HepG2 (cell line): Measurements from ENCODE around the gene POLN. TPM values are rescaled to one million over a fixed set of nuclear protein-coding genes. Genes with fewer than 3 reads are reported as not detected.

Experiments used
- ATAC-seq: fragments of 200-7000 bp; cut with Tn5 transposase; 3 replicates; pipeline ENCODE4 v1.9.1; 2020; ENCODE audit warnings: mild to moderate bottlenecking, moderate library complexity
- BruUV-seq: library from RNA; stranded (reverse); fragments of 400-500 nt; replicated peaks from 2 replicates; lab custom pipeline; 2021; lab: Mats Ljungman, UMichigan
- CTCF ChIA-PET: fragments of 300-600 bp; formaldehyde crosslinking; extraction: SDS; loops from one replicate; lab custom pipeline; 2021; ENCODE audit warnings: low total read pairs, inconsistent platforms, low intra/inter-chr PET ratio; lab: Yijun Ruan, JAX
- POLR2A ChIA-PET: fragments of 350-600 bp; sonication (Branson Sonifier 250); formaldehyde crosslinking; loops from one replicate; lab custom pipeline; 2020; ENCODE audit warnings: antibody characterized with exemption, inconsistent platforms; lab: Yijun Ruan, JAX
- DNase-seq: peaks from one replicate; pipeline ENCODE4 v3.0.0-alpha.2; 2015; ENCODE audit warnings: low spot score
- FAIRE-seq: peaks from 3 replicates; lab custom pipeline; 2011; peaks lifted over from hg19 to GRCh38; lab: Jason Lieb, UNC
- H2AFZ ChIP-seq: one replicate; pipeline ENCODE4 v1.6.1; 2011; ENCODE audit warnings: low read length, inconsistent platforms
- H3K27ac ChIP-seq: fragments of 300-600 bp; 3 replicates; pipeline ENCODE4 v1.8.0; 2011; ENCODE audit warnings: mixed run types, mild to moderate bottlenecking, mixed read lengths, low read length, inconsistent platforms; ENCODE audit not compliant: insufficient read depth; ENCODE audit errors: extremely low read length
- H3K27me3 ChIP-seq, 2 experiments: fragments of 200-600 bp in 1 of 2; 2 replicates in 1 of 2; 3 replicates in 1 of 2; pipeline versions ENCODE4 v1.6.0 to v1.8.0; 2011; ENCODE audit warnings: low read length in 2 of 2, mild to moderate bottlenecking in 2 of 2, moderate library complexity in 2 of 2, inconsistent platforms in 1 of 2; ENCODE audit not compliant: insufficient read depth in 2 of 2, control insufficient read depth in 1 of 2
- H3K36me3 ChIP-seq, 2 experiments: fragments of 200-600 bp in 1 of 2; replicated peaks in 1 of 2; 2 replicates in 1 of 2; 3 replicates in 1 of 2; pipeline versions ENCODE4 v1.5.1 to v1.8.0; 2011; ENCODE audit warnings: low read length in 2 of 2, inconsistent platforms in 1 of 2; ENCODE audit not compliant: insufficient read depth in 2 of 2, control insufficient read depth in 1 of 2
- H3K4me1 ChIP-seq: 2 replicates; pipeline ENCODE4 v1.5.1; 2012; ENCODE audit warnings: low read length, inconsistent platforms; ENCODE audit not compliant: insufficient read depth
- H3K4me2 ChIP-seq: 2 replicates; pipeline ENCODE4 v1.6.0; 2011; ENCODE audit warnings: low read depth, low read length, inconsistent platforms
- H3K4me3 ChIP-seq, 3 experiments: fragments of 200-600 bp in 1 of 3; sonication (generic), shearing (Covaris generic) in 1 of 3; replicated peaks in 1 of 3; 2 replicates each; pipeline ENCODE4 v1.5.1; 2011 to 2016; ENCODE audit warnings: low read length in 3 of 3, inconsistent platforms in 2 of 3, low read depth in 2 of 3, mild to moderate bottlenecking in 2 of 3, control low read depth in 1 of 3, mixed read lengths in 1 of 3; ENCODE audit not compliant: insufficient read depth in 1 of 3
- H3K79me2 ChIP-seq: one replicate; pipeline ENCODE4 v1.6.1; 2011; ENCODE audit warnings: low read length, inconsistent platforms; ENCODE audit not compliant: insufficient read depth
- H3K9ac ChIP-seq: 2 replicates; pipeline ENCODE4 v1.6.0; 2011; ENCODE audit warnings: mild to moderate bottlenecking, low read depth, low read length, inconsistent platforms; ENCODE audit not compliant: insufficient read depth
- H3K9me3 ChIP-seq: 2 replicates; pipeline ENCODE4 v1.5.1; 2012; ENCODE audit warnings: mild to moderate bottlenecking, low read length
- H4K20me1 ChIP-seq: 2 replicates; pipeline ENCODE4 v1.6.0; 2011; ENCODE audit warnings: inconsistent platforms, mild to moderate bottlenecking, low read length, moderate library complexity; ENCODE audit not compliant: insufficient read depth
- E2F5 ChIP-seq: sonication (generic); formaldehyde crosslinking; conservative IDR thresholded peaks from 2 replicates; pipeline ENCODE4 v1.4.0; 2020; ENCODE audit warnings: missing genetic modification reagents
- NR2C2 ChIP-seq: sonication (generic); formaldehyde crosslinking; IDR thresholded peaks from 2 replicates; pipeline ENCODE4 v1.4.0; 2020; ENCODE audit warnings: missing genetic modification reagents, mild to moderate bottlenecking, moderate library complexity, borderline replicate concordance
- ONECUT2 ChIP-seq: sonication (generic); formaldehyde crosslinking; IDR thresholded peaks from 2 replicates; pipeline ENCODE4 v1.4.0; 2020; ENCODE audit warnings: missing genetic modification reagents
- ZNF263 ChIP-seq: sonication (generic); formaldehyde crosslinking; IDR thresholded peaks from 2 replicates; pipeline ENCODE4 v1.4.0; 2020; ENCODE audit warnings: missing genetic modification reagents
- ZNF274 ChIP-seq: sonication (generic); formaldehyde crosslinking; IDR thresholded peaks from 2 replicates; pipeline ENCODE4 v1.5.1; 2020; ENCODE audit warnings: mild to moderate bottlenecking, missing genetic modification reagents
- ZSCAN25 ChIP-seq: sonication (generic); formaldehyde crosslinking; IDR thresholded peaks from 2 replicates; pipeline ENCODE4 v1.8.0; 2022; ENCODE audit warnings: mild to moderate bottlenecking, missing genetic modification reagents
- WGBS: methylation state at CpG from one replicate; pipeline ENCODE4 v1.1.6; 2017; ENCODE audit warnings: low lambda C conversion rate; 5-methylcytosine and 5-hydroxymethylcytosine counted together
- in situ Hi-C: cut with HindIII; loops from 2 replicates; pipeline ENCODE4 v1.10.0; 2017; ENCODE audit warnings: low pct_unique_long_range_greater_than_20kb; ENCODE audit not compliant: extremely low pct_ligation_motif_present
- intact Hi-C: fragments of 100-400 bp; cut with micrococcal nuclease; formaldehyde crosslinking; loops from one replicate; pipeline ENCODE4 v1.10.0; 2022; ENCODE audit not compliant: unreplicated experiment
- polyA plus RNA-seq, 8 experiments: library from polyadenylated mRNA; depleted of rRNA in 3 of 8; stranded (reverse) in 7 of 8; unstranded in 1 of 8; fragments of >200 nt; fragmentation: Illumina TruSeq in 4 of 8; extraction: Trizol in 4 of 8; gene quantifications; 2 replicates each; pipeline versions ENCODE4 v1.2.1 to v1.2.3, GENCODE V29; 2011 to 2016; ENCODE audit warnings: low read depth in 4 of 8, missing spikeins in 1 of 8, mixed read lengths in 1 of 8; ENCODE audit not compliant: insufficient read depth in 1 of 8
- total RNA-seq, 5 experiments: library from RNA; depleted of rRNA; stranded (reverse); fragments of >200 nt; fragmentation: Illumina TruSeq; extraction: Trizol; gene quantifications; 2 replicates each; pipeline ENCODE4 v1.2.3, GENCODE V29; 2016; ENCODE audit warnings: low read depth in 1 of 5
- TF ChIP-seq, protein P1 (sequence below): sonication (generic); formaldehyde crosslinking; IDR thresholded peaks from 2 replicates; pipeline ENCODE4 v1.4.0; 2020; ENCODE audit warnings: missing genetic modification reagents
- TF ChIP-seq, protein P2 (sequence below): sonication (generic); formaldehyde crosslinking; IDR thresholded peaks from 2 replicates; pipeline ENCODE4 v1.4.0; 2020; ENCODE audit warnings: missing genetic modification reagents, borderline replicate concordance

The POLN gene
- total and polyA plus RNA-seq, 2 of the 13 experiments (the other 11 are each of a cell fraction or from before 2014, with no cell fraction given): 0.93 to 1.5 TPM

DNA sequence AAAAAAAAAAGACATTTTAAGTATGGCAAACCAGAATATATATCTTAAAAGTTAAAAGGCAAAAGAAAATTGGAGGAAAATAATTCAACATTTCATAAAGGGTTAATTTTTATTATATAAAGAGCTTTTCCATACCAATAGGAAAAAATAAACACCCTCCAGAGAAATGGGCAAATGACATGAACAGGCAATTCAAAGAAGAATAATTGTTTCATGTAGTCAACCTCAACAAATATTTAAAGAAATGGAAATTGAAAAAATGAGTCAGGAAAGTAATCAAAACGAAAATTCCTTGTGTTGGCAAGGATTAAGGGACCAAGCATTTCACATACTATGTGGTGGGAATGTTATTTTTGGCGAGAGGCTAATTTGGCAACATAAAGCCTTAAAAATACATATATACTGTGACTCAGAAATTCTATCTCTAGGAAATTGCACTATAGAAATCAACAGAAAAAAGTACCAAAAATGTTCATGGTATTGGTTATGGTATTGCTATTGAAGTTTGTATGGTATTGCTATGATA is 87.6 kb downstream of the POLN start (continued):
- TF ChIP-seq E2F5: no peak

- WGBS: 35% methylated on average over 5 of the region's 5 CpGs
- Histone ChIP-seq H3K9me3 (no peaks in the 10 kb centered on the region), H3K27ac (no peak overlapping the region), H4K20me1 (no peaks in the 10 kb centered on the region), H2AFZ (no peak overlapping the region), H3K79me2 (no peaks in the 10 kb centered on the region), H3K4me1 (no peaks in the 10 kb centered on the region), H3K27me3 (no peaks in the 10 kb centered on the region), H3K36me3 (no peaks in the 10 kb centered on the region), H3K4me2 (no peak overlapping the region), H3K9ac (no peak overlapping the region), H3K4me3 (no peak overlapping the region)
- DNase-seq: no peak
- POLR2A ChIA-PET: interaction anchor here (0.7 kb wide), 1 partner anchor 79 kb away, joined by 3 read pairs; no protein-coding TSS in a partner anchor
- peak; percentile 61; the same call in 1 of the 2 replicates for TF ChIP-seq ONECUT2 (CRISPR knock-in tag)
- TF ChIP-seq, protein P1, sequence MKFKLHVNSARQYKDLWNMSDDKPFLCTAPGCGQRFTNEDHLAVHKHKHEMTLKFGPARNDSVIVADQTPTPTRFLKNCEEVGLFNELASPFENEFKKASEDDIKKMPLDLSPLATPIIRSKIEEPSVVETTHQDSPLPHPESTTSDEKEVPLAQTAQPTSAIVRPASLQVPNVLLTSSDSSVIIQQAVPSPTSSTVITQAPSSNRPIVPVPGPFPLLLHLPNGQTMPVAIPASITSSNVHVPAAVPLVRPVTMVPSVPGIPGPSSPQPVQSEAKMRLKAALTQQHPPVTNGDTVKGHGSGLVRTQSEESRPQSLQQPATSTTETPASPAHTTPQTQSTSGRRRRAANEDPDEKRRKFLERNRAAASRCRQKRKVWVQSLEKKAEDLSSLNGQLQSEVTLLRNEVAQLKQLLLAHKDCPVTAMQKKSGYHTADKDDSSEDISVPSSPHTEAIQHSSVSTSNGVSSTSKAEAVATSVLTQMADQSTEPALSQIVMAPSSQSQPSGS (CRISPR knock-in tag): no peak
- no peak for FAIRE-seq
- CTCF ChIA-PET: no interaction called here
- peak; percentile 60 for ATAC-seq
- in situ Hi-C loops (no loop called here), intact Hi-C loops (no loop called here)
- no TSS peak for BruUV-seq
Measured at GRCh38 chr4:2151544-2151943, 90.4 kb downstream of the POLN start.

DNA sequence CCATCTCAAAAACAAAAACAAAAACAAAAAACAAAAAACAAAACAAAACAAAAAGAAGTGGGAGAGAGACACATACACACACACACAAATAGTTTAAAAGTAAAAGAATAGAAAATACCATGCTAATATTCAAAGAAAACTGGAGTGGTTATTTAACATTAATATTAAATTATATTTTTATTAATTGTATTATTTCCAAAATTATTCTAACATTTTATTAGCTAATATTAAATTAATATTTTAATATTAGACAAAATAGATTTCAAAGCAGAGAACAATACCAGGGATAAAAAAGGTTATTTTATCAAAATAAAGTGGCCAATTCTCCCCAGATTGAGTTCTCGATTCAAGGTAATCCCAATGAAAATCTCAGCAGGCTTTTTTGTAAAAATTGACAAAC is 91.8 kb downstream of the POLN start:
- DNase-seq: no peak
- no peak overlapping the region for H3K4me2 ChIP-seq
- no peaks in the 10 kb centered on the region for H3K79me2 ChIP-seq
- no peaks in the 10 kb centered on the region for H3K36me3 ChIP-seq
- no peaks in the 10 kb centered on the region for H3K27me3 ChIP-seq
- no peak for ATAC-seq
- no TSS peak for BruUV-seq
- in situ Hi-C loops: no loop called here
- H4K20me1 ChIP-seq: no peaks in the 10 kb centered on the region
- CTCF ChIA-PET: no interaction called here
- H3K4me3 ChIP-seq: no peak overlapping the region
- H2AFZ ChIP-seq: no peak overlapping the region
- intact Hi-C loops: no loop called here
- no peak for FAIRE-seq
- H3K9me3 ChIP-seq: no peaks in the 10 kb centered on the region
- POLR2A ChIA-PET: no interaction called here
- H3K4me1 ChIP-seq: no peaks in the 10 kb centered on the region
- H3K9ac ChIP-seq: no peak overlapping the region
- H3K27ac ChIP-seq: no peak overlapping the region
- WGBS: 83% methylated on average over 1 of the region's 1 CpG
- no peak for TF ChIP-seq ZNF263 (CRISPR knock-in tag)
- TF ChIP-seq ZNF274 (CRISPR knock-in tag): no peak
- TF ChIP-seq NR2C2 (CRISPR knock-in tag): no peak
- TF ChIP-seq ZSCAN25: no peak
- TF ChIP-seq, protein P2, sequence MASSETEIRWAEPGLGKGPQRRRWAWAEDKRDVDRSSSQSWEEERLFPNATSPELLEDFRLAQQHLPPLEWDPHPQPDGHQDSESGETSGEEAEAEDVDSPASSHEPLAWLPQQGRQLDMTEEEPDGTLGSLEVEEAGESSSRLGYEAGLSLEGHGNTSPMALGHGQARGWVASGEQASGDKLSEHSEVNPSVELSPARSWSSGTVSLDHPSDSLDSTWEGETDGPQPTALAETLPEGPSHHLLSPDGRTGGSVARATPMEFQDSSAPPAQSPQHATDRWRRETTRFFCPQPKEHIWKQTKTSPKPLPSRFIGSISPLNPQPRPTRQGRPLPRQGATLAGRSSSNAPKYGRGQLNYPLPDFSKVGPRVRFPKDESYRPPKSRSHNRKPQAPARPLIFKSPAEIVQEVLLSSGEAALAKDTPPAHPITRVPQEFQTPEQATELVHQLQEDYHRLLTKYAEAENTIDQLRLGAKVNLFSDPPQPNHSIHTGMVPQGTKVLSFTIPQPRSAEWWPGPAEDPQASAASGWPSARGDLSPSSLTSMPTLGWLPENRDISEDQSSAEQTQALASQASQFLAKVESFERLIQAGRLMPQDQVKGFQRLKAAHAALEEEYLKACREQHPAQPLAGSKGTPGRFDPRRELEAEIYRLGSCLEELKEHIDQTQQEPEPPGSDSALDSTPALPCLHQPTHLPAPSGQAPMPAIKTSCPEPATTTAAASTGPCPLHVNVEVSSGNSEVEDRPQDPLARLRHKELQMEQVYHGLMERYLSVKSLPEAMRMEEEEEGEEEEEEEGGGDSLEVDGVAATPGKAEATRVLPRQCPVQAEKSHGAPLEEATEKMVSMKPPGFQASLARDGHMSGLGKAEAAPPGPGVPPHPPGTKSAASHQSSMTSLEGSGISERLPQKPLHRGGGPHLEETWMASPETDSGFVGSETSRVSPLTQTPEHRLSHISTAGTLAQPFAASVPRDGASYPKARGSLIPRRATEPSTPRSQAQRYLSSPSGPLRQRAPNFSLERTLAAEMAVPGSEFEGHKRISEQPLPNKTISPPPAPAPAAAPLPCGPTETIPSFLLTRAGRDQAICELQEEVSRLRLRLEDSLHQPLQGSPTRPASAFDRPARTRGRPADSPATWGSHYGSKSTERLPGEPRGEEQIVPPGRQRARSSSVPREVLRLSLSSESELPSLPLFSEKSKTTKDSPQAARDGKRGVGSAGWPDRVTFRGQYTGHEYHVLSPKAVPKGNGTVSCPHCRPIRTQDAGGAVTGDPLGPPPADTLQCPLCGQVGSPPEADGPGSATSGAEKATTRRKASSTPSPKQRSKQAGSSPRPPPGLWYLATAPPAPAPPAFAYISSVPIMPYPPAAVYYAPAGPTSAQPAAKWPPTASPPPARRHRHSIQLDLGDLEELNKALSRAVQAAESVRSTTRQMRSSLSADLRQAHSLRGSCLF (CRISPR knock-in tag): no peak
